GM19099 (cell line): Measurements from ENCODE around the gene LRP1.
A peak's percentile ranks its signal among the peaks of the same experiment; 100 is the strongest.

Experiments used
- POLR2A ChIP-seq: IDR thresholded peaks from 3 replicates; pipeline ENCODE4 v1.6.1; 2011; ENCODE audit warnings: low read depth; ENCODE audit not compliant: insufficient read length; ENCODE audit errors: extremely low read depth

LRP1 gene

DNA sequence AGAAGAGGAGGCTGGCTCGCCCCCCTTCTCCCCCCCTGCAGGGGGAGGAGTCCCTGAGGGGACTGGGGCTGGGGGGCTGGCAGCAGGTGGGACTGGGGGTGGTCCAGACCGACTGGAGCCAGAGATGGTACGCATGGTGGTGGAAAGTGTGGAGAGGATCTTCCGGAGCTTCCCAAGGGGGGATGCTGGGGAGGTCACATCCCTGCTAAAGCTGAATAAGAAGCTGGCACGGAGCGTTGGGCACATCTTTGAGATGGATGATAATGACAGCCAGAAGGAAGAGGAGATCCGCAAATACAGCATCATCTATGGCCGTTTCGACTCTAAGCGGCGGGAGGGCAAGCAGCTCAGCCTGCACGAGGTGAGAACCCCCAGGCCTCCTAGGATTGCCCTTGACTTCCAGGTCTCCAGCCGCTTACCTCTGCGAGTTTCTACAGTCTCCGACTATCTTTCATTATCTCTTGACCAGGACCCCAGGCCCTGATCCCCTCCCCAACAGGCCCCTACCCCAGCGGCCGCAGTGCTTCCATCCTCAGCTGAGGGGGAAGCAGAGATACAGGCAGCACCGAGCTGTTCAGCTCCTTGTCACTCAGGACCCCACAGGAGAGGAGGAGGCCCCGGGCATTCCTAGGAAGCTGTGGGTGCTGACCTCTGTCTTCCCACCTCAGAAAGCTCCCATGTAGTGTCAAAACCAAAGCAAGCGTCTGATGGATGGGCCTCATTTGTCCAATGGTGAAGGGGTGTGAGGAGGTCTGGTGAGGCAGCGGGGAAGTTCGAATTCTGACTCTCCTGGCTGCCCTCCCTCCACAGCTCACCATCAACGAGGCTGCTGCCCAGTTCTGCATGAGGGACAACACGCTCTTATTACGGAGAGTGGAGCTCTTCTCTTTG, 36.4 kb upstream of the LRP1 start:
- TF ChIP-seq POLR2A = no peak

GRCh38 chr12:57092529-57092862, 35.8 kb upstream of the LRP1 start:
- no peak for TF ChIP-seq POLR2A

DNA sequence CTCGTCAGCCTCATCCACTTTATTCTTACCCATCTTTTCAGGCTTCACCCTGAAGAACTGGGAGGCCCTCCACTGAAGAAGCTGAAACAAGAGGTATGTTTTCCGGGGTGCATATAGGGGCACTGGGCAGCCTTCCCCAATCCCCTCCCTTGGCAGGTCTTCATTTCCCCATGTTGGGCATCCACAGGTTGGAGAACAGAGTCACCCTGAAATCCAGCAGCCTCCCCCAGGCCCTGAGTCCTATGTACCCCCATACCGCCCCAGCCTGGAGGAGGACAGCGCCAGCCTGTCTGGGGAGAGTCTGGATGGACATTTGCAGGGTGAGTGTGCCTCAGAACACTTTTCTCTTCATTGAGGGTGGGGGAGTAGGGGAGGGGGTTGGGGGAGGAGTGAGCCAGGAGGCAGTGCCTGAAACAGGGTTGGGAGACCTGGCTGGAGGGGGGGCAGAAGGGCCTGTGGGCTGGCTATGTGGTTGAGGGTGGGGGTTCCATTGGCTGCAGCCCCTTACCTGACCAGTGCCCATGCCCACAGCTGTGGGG, 35.3 kb upstream of the LRP1 start:
- TF ChIP-seq POLR2A = no peak

DNA sequence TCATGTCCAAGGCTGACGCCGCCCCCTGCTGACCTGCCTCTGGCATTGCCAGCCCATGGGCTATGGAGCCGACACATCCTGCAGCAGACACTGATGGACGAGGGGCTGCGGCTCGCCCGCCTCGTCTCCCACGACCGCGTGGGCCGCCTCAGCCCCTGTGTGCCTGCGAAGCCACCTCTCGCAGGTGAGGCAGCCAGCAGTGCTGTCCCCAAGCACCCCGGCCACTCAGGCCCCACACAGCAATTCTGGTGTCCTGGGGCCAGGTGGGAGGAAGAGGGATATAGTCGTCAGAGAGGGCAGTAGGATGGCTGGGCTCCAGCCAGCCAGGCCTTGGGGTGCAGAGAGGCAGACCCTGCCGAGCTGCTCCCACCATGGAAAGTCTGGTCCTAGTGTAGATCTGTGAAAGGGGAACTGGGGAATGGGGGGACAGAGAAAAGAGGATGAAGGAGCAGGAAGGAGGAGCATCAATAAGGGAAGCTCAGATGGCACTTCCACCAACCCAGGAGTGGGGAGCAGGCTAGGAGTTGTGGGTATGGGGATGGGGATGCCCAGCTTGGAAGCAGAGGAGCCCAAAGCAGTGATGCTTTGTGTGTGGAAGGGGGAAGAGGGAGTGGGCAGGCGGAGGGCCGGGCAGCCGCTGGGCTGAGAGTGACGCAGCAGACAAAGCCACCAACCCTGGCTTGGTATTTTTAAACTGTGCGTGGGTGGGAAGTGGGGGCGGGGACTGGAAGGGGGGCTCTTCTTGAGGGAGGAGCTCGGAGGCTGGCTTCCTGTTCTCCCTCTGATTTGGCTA, 34.7 kb upstream of the LRP1 start:
- TF ChIP-seq POLR2A = peak; percentile 53

DNA sequence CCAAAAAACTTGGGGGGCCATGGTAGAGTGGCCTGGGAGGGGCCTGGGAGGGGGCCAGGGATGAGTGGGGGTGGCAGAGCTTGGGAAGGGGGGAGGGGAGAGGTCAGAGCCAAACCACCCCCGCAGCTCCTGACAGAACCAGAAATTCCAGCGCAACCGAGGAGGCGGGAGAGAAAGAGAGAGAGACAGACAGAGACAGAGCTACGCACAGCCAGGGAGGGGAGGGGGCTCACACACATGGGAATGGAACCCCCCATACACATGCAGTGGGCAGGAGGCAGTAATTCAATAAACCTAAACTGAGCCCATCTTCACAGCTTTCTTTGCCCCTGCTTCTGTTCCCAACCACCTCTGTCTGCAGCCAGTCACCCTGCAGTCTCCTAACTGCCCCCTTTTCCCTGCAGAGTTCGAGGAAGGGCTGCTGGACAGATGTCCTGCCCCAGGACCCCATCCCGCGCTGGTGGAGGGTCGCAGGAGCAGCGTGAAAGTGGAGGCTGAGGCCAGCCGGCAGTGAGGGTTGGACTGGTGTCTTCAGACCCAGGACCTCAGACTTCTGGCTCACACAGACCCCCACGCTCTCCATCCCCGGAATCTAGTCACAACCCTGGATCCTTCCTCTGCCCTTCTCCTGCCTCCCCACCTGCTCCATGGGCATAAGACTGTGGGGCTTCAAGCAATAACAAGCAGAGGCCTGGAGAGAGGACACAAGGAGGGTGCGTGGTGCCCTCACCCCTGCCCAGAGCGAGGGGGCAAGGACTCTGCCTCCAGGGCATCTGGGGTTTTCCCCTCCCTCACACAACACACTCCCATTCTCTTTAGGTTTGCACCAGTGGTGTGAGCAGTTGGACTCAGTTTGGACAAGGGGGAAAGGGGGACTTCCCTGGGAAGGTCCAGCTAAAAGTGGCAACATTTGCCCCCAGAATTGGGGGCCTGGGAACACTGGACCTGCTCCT, 33.8 kb upstream of the LRP1 start:
- TF ChIP-seq POLR2A = peak; percentile 38

DNA sequence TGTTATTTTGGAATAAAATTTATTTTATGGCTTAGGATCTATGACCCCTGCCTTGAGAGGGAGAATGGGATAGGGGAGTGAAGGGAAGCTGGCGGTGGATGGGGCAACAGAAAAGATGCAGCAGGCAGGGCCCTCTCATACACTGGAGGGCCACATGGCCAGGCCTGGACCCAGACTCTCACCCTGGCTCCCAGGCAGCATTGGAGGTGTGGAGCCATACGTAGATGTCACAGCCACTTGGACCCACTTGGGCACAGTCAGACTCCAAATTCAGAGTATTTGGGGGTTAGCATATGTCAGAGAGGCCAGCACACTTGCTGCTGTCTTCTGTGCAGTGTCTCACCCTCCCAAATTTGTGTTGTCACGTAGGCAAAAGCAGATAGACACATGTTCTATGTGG, 32.8 kb upstream of the LRP1 start:
- no peak for TF ChIP-seq POLR2A

- TF ChIP-seq POLR2A = no peak
Measured at GRCh38 chr12:57096099-57096572, 32.1 kb upstream of the LRP1 start.

GRCh38 chr12:57096748-57097553, 31.3 kb upstream of the LRP1 start:
- no peak for TF ChIP-seq POLR2A

- no peak for TF ChIP-seq POLR2A
Measured at GRCh38 chr12:57097554-57097835, 30.8 kb upstream of the LRP1 start.

GRCh38 chr12:57098546-57098945, 29.7 kb upstream of the LRP1 start:
- TF ChIP-seq POLR2A = no peak

DNA sequence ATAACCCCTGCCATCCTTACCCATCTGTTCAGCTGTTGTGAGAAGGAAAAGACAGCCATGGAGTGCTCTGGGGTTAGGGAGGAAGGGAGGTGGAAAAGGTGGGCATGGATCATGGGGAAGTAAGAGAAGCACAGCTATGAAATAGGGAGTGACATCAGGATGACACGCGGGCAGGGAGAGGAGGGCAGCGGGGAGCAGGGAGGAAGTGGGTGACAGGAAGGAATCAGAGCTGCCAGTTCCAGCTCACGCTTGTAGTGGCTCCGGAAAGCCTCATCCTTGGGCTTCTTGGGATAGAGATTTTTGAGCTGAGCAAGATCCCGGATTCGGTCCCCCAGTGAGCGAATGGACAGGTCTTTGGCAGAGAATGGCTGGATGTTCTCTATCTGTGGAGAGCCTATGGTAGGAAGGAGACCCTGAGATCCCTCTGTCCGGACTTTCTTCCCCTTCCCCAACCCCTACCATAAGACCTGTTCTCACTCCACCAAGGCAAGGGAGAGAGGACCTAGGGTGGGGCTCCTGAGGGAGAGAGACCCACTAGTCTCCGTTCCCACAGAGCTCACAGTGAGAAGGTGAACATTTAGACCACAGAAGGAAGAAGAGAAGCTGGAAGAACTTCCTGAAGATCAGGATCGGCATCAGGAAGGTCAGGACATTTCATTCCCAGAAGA, 29.1 kb upstream of the LRP1 start:
- TF ChIP-seq POLR2A = no peak

DNA sequence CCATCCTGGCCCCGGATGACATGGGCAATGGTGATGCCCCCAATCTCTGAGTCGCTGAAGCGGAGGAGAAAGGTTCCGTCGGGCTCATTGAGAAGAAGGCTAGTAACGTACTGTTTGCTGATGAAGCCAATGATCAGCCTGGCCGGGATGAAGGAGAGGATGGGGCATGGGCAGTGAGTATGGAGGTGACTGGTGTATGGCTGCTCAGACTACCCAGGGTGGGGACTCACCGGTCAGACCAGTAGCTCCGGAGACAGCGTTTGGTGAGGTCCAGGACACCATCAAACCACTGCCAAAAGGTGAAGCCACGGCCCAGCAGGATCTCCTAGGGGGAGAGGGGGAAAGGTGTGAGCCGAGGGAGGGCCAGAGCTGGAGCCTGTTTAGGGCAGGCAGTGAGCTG, 28.5 kb upstream of the LRP1 start:
- TF ChIP-seq POLR2A = no peak

GRCh38 chr12:57101892-57102695, 26.2 kb upstream of the LRP1 start:
- TF ChIP-seq POLR2A = no peak
